Measurements from ENCODE around the gene SMYD2. TPM values are rescaled to one million over a fixed set of nuclear protein-coding genes. Genes with fewer than 3 reads are reported as not detected.

SMYD2 gene
- total RNA-seq, 1 donor from 2014 or later = 18.3 TPM

DNA sequence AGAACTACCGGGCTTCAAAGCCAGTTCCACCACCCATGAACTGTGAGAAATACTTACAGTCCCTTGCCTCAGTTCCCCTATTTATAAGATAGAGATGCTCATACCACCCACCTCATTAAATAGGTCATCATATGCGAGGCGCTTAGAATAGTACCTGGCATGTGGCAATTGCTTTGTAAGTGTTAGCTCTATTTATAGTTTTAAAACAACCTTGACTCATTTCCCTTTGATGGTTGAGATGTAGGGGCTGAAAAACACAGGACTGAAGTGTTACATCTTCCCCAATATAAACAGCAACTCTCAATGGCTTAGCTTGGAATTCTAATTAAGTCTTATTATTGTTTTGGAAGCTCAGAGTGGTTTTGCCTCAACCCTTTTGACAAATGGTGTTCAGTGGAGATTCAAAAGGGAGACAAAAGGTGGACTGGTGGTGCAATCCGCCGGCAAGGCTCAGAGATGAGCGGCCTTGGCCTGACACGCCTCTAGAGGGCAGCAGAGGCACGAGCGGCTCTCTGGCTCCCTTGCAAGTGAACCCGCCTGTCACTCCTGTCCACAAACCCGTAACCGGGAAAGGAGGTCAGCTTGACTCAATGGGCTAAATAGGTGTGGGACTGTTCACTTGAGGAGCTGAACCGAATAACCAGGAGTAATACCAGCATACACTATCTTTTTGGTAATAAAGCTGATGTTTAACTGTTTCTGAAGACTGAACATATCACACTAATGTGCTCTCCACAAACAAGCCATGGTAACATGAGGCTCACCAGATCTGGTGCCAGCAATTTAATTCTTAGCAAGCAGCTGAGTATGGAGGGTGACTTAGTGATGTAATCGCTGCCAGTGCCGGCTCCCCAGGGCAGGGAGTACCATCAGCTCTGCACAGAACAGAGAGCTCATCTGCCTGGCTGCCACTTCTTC is 19.5 kb upstream of the SMYD2 start:
- Mint-ChIP-seq H3K4me3 (no peak overlapping the region), H3K36me3 (ENCODE audit: low read depth) (no peaks in the 10 kb centered on the region), H3K4me1 (no peaks in the 10 kb centered on the region), H3K27ac (no peak overlapping the region), H3K27me3 (peaks cover 54% of the 10 kb centered on the region), H3K9me3 (no peaks in the 10 kb centered on the region)
- DNase-seq (peak; percentile 63), ATAC-seq (ENCODE audit: low read depth) (peak; percentile 93)
- TF ChIP-seq, protein P1, sequence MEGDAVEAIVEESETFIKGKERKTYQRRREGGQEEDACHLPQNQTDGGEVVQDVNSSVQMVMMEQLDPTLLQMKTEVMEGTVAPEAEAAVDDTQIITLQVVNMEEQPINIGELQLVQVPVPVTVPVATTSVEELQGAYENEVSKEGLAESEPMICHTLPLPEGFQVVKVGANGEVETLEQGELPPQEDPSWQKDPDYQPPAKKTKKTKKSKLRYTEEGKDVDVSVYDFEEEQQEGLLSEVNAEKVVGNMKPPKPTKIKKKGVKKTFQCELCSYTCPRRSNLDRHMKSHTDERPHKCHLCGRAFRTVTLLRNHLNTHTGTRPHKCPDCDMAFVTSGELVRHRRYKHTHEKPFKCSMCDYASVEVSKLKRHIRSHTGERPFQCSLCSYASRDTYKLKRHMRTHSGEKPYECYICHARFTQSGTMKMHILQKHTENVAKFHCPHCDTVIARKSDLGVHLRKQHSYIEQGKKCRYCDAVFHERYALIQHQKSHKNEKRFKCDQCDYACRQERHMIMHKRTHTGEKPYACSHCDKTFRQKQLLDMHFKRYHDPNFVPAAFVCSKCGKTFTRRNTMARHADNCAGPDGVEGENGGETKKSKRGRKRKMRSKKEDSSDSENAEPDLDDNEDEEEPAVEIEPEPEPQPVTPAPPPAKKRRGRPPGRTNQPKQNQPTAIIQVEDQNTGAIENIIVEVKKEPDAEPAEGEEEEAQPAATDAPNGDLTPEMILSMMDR (IDR thresholded peaks at IDR 0.05) = peak; percentile 96
- CTCF ChIA-PET = interaction anchor here (0.6 to 9.6 kb wide), 20 partner anchors 9 to 1263 kb away, joined by 3 to 357 read pairs (median 5); partner anchors contain the start of gene SMYD2
- POLR2A ChIA-PET = interaction anchor here (1.0 kb wide), 1 partner anchor 67 kb away, joined by 4 read pairs; no protein-coding TSS in a partner anchor
- intact Hi-C loops (cut with micrococcal nuclease) = loop anchor here (1.0 to 5.0 kb wide), 6 partner anchors 47 to 1265 kb away; no protein-coding TSS in a partner anchor

DNA sequence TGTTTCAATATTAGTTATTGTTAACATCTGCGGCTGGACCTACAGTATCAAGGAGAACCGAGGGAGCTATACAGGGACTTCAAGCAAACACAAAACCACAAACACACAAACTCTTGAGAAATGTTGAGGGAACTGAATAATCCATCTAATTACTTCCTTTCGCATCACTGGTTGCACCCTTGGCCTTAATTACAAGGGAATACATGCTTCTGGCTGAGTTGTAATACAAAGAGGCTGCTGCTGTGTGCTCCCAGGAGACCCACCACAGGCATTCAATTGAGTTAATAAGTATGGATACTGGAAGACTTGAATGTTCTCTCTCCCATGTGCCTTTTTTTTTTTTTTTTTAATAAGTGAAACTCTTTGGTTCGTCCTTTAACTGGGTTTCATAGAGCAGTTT is 16.8 kb upstream of the SMYD2 start:
- TF ChIP-seq, protein P1 (IDR thresholded peaks at IDR 0.05) = no peak
- intact Hi-C loops (cut with micrococcal nuclease) = loop anchor here (5.0 kb wide), 1 partner anchor 323 kb away; no protein-coding TSS in a partner anchor
- Mint-ChIP-seq H3K27me3 (peaks cover 47% of the 10 kb centered on the region), H3K36me3 (ENCODE audit: low read depth) (no peaks in the 10 kb centered on the region), H3K9me3 (no peaks in the 10 kb centered on the region), H3K27ac (no peak overlapping the region), H3K4me1 (no peaks in the 10 kb centered on the region), H3K4me3 (no peak overlapping the region)
- CTCF ChIA-PET = interaction anchor here (9.6 kb wide), 1 partner anchor 65 kb away, joined by 357 read pairs; no protein-coding TSS in a partner anchor
- POLR2A ChIA-PET = interaction anchor here (0.7 kb wide), 1 partner anchor 72 kb away, joined by 3 read pairs; no protein-coding TSS in a partner anchor
- no peak for ATAC-seq (ENCODE audit: low read depth)
- no peak for DNase-seq

DNA sequence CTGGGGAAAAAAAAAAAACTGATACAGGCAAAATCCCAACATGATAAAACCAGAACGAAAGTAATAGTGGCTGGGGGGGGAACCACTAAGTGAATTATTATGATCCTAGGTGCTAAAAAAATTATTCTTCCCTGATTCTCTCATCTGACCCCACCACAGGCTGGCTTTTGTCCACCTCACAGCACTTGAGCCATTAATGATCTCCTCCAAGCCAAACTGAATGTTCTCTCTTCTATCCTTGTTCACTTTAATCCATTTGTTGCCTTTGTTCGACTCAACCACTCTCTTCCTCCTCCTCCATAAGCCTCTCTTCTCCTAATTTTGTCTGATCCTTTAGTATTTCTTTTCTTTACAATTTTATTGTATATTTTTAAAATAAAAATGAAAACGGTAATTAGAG is 16.0 kb upstream of the SMYD2 start:
- peaks cover 46% of the 10 kb centered on the region for H3K27me3 Mint-ChIP-seq
- no peaks in the 10 kb centered on the region for H3K36me3 Mint-ChIP-seq (ENCODE audit: low read depth)
- ATAC-seq (ENCODE audit: low read depth) (no peak), DNase-seq (no peak)
- H3K4me3 Mint-ChIP-seq = no peak overlapping the region
- ChIA-PET POLR2A (interaction anchor here (0.7 kb wide), 1 partner anchor 71 kb away, joined by 3 read pairs; no protein-coding TSS in a partner anchor), CTCF (interaction anchor here (9.6 kb wide), 1 partner anchor 64 kb away, joined by 357 read pairs; no protein-coding TSS in a partner anchor)
- intact Hi-C loops (cut with micrococcal nuclease) = loop anchor here (5.0 kb wide), 1 partner anchor 322 kb away; no protein-coding TSS in a partner anchor
- H3K4me1 Mint-ChIP-seq = no peaks in the 10 kb centered on the region
- H3K27ac Mint-ChIP-seq = no peak overlapping the region
- TF ChIP-seq, protein P1 (IDR thresholded peaks at IDR 0.05) = no peak
- H3K9me3 Mint-ChIP-seq = no peaks in the 10 kb centered on the region

DNA sequence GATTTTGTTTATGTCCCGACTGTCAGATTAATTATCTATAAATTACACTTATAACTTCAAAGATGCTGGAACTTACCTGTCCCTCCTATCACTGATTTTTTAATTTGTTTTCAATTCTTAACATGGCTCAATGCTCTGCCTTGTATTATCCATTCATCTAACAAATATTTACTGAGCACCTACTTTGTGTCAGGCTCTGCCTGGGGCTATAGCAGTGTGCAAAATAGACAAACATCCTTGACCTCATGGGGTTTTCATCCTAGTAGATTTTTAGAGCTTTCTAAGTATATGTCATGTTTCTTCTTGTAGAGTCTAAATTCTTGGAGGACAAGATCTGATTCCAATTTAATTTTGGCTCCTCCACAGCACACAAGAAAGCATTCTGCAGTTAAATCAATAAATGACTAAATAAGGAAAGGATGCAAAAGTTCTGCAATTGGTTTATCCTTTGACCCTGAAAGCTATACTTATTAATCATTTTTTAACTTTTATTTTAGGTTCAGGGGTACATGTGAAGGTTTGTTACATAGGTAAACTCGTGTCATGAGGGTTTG is 10.8 kb upstream of the SMYD2 start:
- Mint-ChIP-seq H3K9me3 (peaks cover 2% of the 10 kb centered on the region), H3K27me3 (peaks cover 22% of the 10 kb centered on the region), H3K27ac (no peak overlapping the region), H3K36me3 (ENCODE audit: low read depth) (no peaks in the 10 kb centered on the region), H3K4me1 (no peaks in the 10 kb centered on the region), H3K4me3 (no peak overlapping the region)
- no peak for DNase-seq
- intact Hi-C loops (cut with micrococcal nuclease) = no loop called here
- no peak for ATAC-seq (ENCODE audit: low read depth)
- ChIA-PET CTCF (interaction anchor here (1.2 to 1.6 kb wide), 2 partner anchors 11 to 58 kb away, joined by 4 to 9 read pairs; no protein-coding TSS in a partner anchor), POLR2A (no interaction called here)
- TF ChIP-seq, protein P1 (IDR thresholded peaks at IDR 0.05) = no peak

All from activated B cell treated with CpG ODN at 0.5 μM for 24 hours (primary cell).